Hepatocyte (in vitro differentiated cells): ENCODE measurements around the gene MED15. TPM values are rescaled to one million over a fixed set of nuclear protein-coding genes. Genes with fewer than 3 reads are reported as not detected.

ENCODE experiments used
- DNase-seq: peaks from one replicate; pipeline ENCODE4 v3.0.0-alpha.2; 2016; ENCODE audit warnings: low spot score
- H2AFZ ChIP-seq: fragments of 200-600 bp; sonication (generic); 2 replicates; pipeline ENCODE4 v1.6.0; 2016; ENCODE audit warnings: antibody characterized with exemption, mild to moderate bottlenecking
- H3K27ac ChIP-seq: fragments of 200-600 bp; sonication (generic); 2 replicates; pipeline ENCODE4 v1.5.1; 2016; ENCODE audit warnings: mild to moderate bottlenecking
- H3K27me3 ChIP-seq: fragments of 200-600 bp; sonication (generic); 2 replicates; pipeline ENCODE4 v1.6.1; 2016
- H3K36me3 ChIP-seq: fragments of 200-600 bp; sonication (generic); replicated peaks from 2 replicates; pipeline ENCODE4 v1.5.1; 2016; ENCODE audit warnings: low read depth; ENCODE audit not compliant: insufficient read depth
- H3K4me1 ChIP-seq: fragments of 200-600 bp; sonication (generic); 2 replicates; pipeline ENCODE4 v1.5.1; 2016; ENCODE audit warnings: mild to moderate bottlenecking, moderate library complexity; ENCODE audit not compliant: insufficient read depth
- H3K4me2 ChIP-seq: fragments of 200-600 bp; sonication (generic); 2 replicates; pipeline ENCODE4 v1.6.0; 2016
- H3K4me3 ChIP-seq: fragments of 200-600 bp; sonication (generic); 2 replicates; pipeline ENCODE4 v1.5.1; 2016; ENCODE audit warnings: mild to moderate bottlenecking
- H3K79me2 ChIP-seq: fragments of 200-600 bp; sonication (generic); 2 replicates; pipeline ENCODE4 v1.6.0; 2017; ENCODE audit warnings: mild to moderate bottlenecking
- H3K9me2 ChIP-seq: fragments of 200-600 bp; sonication (generic); replicated peaks from 2 replicates; pipeline ENCODE4 v1.6.0; 2017; ENCODE audit warnings: mild to moderate bottlenecking; ENCODE audit not compliant: insufficient read depth
- H3K9me3 ChIP-seq: fragments of 200-600 bp; sonication (generic); 2 replicates; pipeline ENCODE4 v1.5.1; 2016; ENCODE audit warnings: low read depth, mild to moderate bottlenecking
- H4K20me1 ChIP-seq: fragments of 200-600 bp; sonication (generic); 2 replicates; pipeline ENCODE4 v1.6.0; 2016; ENCODE audit warnings: mild to moderate bottlenecking; ENCODE audit not compliant: insufficient read depth, poor library complexity, severe bottlenecking
- CTCF ChIP-seq: fragments of 200-600 bp; sonication (generic); IDR thresholded peaks from 2 replicates; pipeline ENCODE4 v1.5.1; 2016; ENCODE audit warnings: antibody characterized with exemption, mild to moderate bottlenecking; ENCODE audit not compliant: poor library complexity
- EZH2 ChIP-seq: fragments of 200-600 bp; sonication (generic); IDR thresholded peaks from 2 replicates; pipeline ENCODE4 v1.6.1; 2016; ENCODE audit warnings: antibody characterized with exemption, mild to moderate bottlenecking, borderline replicate concordance
- EZH2phosphoT487 ChIP-seq: fragments of 200-600 bp; sonication (generic); IDR thresholded peaks from one replicate; pipeline ENCODE4 v1.6.1; 2018; ENCODE audit warnings: antibody characterized with exemption, mild to moderate bottlenecking, low read depth, moderate library complexity; ENCODE audit not compliant: unreplicated experiment, severe bottlenecking
- WGBS: methylation state at CpG from one replicate; pipeline ENCODE4 v1.1.6; 2016; ENCODE audit warnings: low lambda C conversion rate; ENCODE audit errors: missing lambda C conversion rate; 5-methylcytosine and 5-hydroxymethylcytosine counted together
- polyA plus RNA-seq: library from polyadenylated mRNA; unstranded; fragments of >200 nt; fragmentation: Nextera tagmentation; extraction: Ambion mirVana; gene quantifications from 2 replicates; pipeline ENCODE4 v1.2.1, GENCODE V29; 2016
- total RNA-seq: library from RNA; depleted of rRNA; stranded (reverse); fragments of >200 nt; gene quantifications from 2 replicates; pipeline ENCODE4 v1.2.3, GENCODE V29; 2014

Gene MED15
- total and polyA plus RNA-seq, 2 experiments from 2014 or later: 31.5 to 53.1 TPM

GRCh38 chr22:20579273-20580120 is 72.1 kb downstream of the MED15 start:
- Histone ChIP-seq H3K79me2 (peaks cover 13% of the 10 kb centered on the region), H3K36me3 (no peaks in the 10 kb centered on the region), H2AFZ (no peak overlapping the region), H3K4me2 (no peak overlapping the region), H3K9me3 (no peaks in the 10 kb centered on the region), H3K4me1 (no peaks in the 10 kb centered on the region), H4K20me1 (no peaks in the 10 kb centered on the region), H3K4me3 (no peak overlapping the region), H3K27me3 (no peaks in the 10 kb centered on the region), H3K27ac (no peak overlapping the region), H3K9me2 (no peaks in the 10 kb centered on the region)
- no peak for DNase-seq
- WGBS: 91% methylated on average over 14 of the region's 14 CpGs
- no peak for TF ChIP-seq EZH2phosphoT487
- TF ChIP-seq CTCF: no peak
- no peak for TF ChIP-seq EZH2

GRCh38 chr22:20580179-20580578 is 72.8 kb downstream of the MED15 start:
- Histone ChIP-seq H3K9me3 (no peaks in the 10 kb centered on the region), H3K36me3 (no peaks in the 10 kb centered on the region), H2AFZ (no peak overlapping the region), H3K79me2 (peaks cover 13% of the 10 kb centered on the region), H3K4me2 (no peak overlapping the region), H3K4me1 (no peaks in the 10 kb centered on the region), H4K20me1 (no peaks in the 10 kb centered on the region), H3K27me3 (no peaks in the 10 kb centered on the region), H3K27ac (no peak overlapping the region), H3K4me3 (no peak overlapping the region), H3K9me2 (no peaks in the 10 kb centered on the region)
- WGBS: 99% methylated on average over 7 of the region's 7 CpGs
- no peak for DNase-seq
- TF ChIP-seq EZH2 (no peak), EZH2phosphoT487 (no peak), CTCF (no peak)

GRCh38 chr22:20580611-20581502 is 73.4 kb downstream of the MED15 start:
- Histone ChIP-seq H2AFZ (no peak overlapping the region), H3K4me1 (no peaks in the 10 kb centered on the region), H3K27me3 (no peaks in the 10 kb centered on the region), H3K9me3 (no peaks in the 10 kb centered on the region), H4K20me1 (no peaks in the 10 kb centered on the region), H3K36me3 (no peaks in the 10 kb centered on the region), H3K4me3 (no peak overlapping the region), H3K9me2 (no peaks in the 10 kb centered on the region), H3K4me2 (no peak overlapping the region), H3K27ac (no peak overlapping the region), H3K79me2 (peaks cover 8% of the 10 kb centered on the region)
- no peak for TF ChIP-seq EZH2
- TF ChIP-seq EZH2phosphoT487: no peak
- TF ChIP-seq CTCF: no peak
- 94% methylated on average over 19 of the region's 19 CpGs for WGBS
- no peak for DNase-seq
